CD4-positive, alpha-beta T cell treated with Interleukin-15 for 1 hour (primary cell): ENCODE results near the gene COBLL1.

Experiments used
- DNase-seq: peaks from one replicate; pipeline ENCODE4 v3.0.0-alpha.2; 2020

The COBLL1 gene

DNA sequence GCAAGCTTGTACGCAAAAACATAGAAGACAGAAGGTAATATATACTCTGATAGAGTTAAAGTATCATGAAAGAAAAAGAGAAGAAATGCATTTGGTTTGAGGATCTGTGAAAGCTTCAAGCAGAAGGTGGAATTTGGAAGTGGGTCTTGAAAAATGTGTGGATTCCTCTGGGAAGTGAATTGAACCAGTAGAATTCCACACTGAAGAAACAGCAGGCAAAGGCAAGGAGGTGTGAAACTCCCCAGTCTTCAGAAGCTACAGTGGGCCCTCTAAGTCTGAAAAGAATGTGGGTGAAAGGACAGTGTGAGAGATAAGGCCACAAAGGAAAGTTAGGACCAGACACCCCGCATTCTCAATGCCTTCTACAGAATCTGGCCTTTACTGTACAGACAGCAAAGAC is 25.6 kb downstream of the COBLL1 start:
- DNase-seq: no peak

- no peak for DNase-seq
These were observed 26.4 kb downstream of the COBLL1 start for GRCh38 chr2:164815071-164815793.

- DNase-seq: no peak
These were observed 28.1 kb downstream of the COBLL1 start for GRCh38 chr2:164813535-164813934.

GRCh38 chr2:164812378-164812777 is 29.2 kb downstream of the COBLL1 start:
- DNase-seq: no peak

- DNase-seq: no peak
These were observed 29.8 kb downstream of the COBLL1 start for GRCh38 chr2:164811819-164812218.

DNA sequence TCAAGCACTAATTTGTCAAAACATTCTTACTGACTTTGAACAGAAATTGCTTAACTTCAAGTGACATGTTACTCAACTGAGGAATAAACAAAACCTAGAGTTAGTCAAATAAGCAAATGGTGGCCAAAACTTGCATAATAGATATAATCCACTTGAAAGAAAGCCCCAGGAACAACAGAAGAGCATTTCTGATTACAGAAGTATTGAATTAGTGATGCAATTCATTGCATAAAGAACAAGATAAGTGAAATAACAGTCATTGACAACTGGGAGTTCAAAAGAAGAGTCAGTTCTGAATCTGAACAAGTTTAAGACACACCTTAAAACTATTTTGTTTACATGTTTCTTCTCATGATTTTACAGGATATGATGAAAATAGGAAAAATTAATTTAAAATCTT is 30.8 kb downstream of the COBLL1 start:
- DNase-seq: no peak

DNA sequence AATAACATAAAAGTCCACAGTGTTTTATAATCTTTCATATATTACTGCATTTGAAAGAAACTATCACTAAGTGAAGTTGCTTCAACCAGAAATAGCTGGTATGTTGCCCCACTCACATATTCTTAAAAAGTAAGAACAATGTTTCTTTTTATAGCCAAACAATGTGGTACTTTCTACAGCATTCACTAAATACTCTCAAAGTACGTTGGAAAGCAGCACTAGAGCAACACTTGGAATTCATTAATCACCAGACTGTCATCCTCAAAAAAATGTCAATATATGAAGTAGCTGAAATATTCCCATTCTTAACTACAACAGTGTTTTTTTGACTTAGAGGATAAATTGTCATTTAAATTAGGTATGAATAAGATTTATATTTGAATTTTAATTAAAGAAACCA is 32.8 kb downstream of the COBLL1 start:
- DNase-seq: no peak

DNA sequence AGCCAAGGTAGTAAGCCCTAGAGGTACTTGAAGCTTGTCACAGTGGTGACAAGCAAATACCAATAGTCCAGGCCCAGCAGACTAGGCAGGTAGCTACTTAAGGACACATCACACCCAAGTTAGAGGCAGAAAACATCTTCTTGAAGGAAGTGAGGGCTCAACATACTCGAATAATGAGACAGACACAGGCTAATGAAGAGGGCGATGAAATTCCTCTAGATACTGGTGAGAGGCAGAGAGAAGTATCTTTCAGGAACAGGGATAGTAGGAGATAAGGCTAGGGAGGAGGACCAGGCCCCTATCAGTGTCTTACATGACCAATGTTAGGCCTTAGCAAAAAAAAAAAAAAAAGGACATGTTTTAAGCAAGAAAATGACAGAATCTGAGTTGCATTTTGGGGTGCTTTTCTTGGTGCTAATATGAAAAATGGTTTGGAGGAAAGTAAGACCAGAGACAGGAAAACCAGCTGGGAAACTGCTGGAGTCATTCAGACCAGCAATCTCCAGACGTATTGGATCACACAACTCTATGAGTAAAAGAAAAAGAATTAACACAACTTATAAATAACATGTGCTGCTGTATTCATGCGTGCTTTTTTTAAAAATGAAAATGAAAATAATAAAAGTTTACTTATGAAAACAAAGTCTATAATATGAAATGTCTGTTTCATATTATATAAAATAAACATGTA is 37.7 kb downstream of the COBLL1 start:
- no peak for DNase-seq

- no peak for DNase-seq
These were observed 39.4 kb downstream of the COBLL1 start for GRCh38 chr2:164802095-164802707.

DNA sequence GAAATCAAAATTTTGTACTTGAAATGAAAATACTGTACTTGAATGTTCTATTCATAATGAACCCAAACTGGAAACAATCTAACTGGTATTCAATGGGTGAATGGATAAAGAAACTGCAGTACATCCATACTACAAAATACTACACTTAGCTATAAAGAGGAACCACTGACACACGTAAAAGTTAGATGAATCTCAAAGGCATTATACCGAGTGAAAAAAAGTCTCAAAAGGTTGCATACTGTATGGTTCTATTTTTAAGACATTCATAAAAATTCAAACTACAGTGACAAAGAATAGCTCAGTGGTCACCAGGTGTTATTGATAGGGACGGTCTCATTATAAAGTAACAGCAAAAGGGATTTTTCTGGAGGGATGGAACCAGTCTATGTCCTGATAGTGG is 41.1 kb downstream of the COBLL1 start:
- DNase-seq: no peak

GRCh38 chr2:164797627-164798026 is 44.0 kb downstream of the COBLL1 start:
- DNase-seq: no peak

DNA sequence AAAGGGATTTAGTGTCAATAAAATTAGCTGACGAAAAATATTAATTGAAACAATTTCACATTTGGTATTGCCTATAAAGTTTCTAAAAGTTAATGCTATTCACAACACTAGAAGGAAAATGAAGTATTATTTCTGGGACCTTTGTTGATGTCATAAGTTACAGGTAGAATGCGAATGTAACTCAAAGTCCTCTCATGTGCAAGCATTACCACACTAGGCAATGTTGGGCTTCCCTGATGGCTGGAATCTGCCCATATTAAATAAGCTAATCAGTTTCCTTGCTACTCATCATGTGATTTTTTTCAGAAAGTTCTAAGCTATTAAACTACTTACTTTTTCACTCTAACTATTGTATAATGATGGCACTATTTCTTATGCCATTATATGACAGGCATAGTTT is 44.6 kb downstream of the COBLL1 start:
- DNase-seq: no peak

DNA sequence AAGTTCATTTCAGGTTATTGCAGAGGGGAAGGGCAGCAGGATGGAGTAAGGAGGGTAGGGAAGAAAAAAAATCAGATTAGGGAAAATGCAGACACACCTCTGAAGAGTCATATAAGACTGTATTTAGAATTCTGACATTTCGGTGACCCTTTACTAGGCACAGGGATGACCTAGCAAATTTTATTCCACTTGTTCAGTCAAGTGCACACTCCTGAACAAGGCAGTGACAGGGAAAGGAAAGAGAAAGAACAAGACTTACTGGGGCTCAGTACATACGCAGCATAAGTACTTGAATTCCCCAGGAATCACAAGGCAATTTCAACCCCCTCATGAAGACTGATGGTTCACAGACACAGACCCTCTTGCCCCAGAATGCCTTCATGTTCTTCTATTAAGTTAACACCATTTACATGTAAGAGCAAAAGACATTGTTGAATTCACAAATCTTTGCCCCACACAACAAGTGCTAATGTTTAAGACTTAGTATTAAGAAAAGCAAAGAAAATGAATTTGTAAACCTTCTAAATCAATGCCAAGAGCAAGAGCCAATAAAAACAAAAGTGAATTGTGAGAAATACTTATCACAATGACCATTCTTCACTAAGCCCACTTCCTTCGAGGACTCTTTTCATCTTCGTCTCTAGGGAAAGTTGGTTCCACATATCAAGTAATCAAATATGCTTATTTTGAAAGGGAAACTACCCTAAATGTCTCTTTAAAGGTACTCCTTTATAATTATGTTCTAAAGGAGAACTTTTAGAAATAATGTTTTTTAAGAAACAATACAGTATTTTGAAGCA is 47.0 kb downstream of the COBLL1 start:
- DNase-seq: no peak

- no peak for DNase-seq
These were observed 47.6 kb downstream of the COBLL1 start for GRCh38 chr2:164794016-164794415.

- no peak for DNase-seq
These were observed 48.1 kb downstream of the COBLL1 start for GRCh38 chr2:164793529-164793928.

- no peak for DNase-seq
These were observed 49.1 kb downstream of the COBLL1 start for GRCh38 chr2:164792316-164793170.

DNA sequence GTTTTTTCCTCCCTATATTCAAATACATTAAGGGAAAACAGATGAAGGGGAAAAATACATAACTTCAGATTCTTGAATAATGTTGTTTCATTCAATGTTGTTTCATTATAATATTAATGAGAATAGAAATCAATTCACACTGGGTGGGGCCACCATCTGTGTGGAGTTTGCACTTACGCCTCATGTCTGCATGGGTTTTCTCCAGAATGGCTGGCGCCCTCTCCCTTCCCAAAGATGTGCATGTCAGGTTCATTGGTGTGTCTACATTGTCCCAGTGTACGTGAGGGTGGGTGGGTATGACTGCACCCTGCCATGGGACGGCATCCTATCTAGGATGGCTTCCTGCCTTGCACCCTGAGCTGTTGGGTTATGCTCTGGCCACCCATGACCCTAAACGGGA is 51.7 kb downstream of the COBLL1 start:
- DNase-seq: no peak

- DNase-seq: no peak
These were observed 54.8 kb downstream of the COBLL1 start for GRCh38 chr2:164786787-164787186.

- no peak for DNase-seq
These were observed 56.2 kb downstream of the COBLL1 start for GRCh38 chr2:164785457-164785856.

GRCh38 chr2:164784376-164784775 is 57.2 kb downstream of the COBLL1 start:
- no peak for DNase-seq

DNA sequence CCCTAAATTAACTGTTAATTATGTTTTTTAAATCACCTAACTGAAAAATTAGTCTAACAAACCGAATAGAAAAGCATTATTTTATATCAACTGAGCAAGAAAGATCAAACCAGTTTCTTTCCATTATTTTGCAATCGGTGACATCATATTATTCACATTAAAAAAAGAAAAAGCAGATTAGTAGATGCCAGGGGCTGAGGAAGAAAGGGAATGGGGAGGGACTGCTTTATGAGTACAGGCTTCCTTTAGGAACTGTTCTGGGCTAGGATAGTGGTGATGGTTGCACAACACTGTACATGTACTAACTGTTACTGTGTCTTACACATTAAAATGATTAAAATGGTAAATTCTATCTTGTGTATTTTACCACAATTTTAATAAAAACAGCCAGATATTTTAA is 59.3 kb downstream of the COBLL1 start:
- no peak for DNase-seq

- DNase-seq: no peak
These were observed 60.2 kb downstream of the COBLL1 start for GRCh38 chr2:164781394-164781793.
